Neural progenitor cell (in vitro differentiated cells): ENCODE measurements around the gene SLC16A2.

ENCODE experiments used
- EZH2phosphoT487 ChIP-seq: fragments of 200-600 bp; sonication (generic); IDR thresholded peaks from 2 replicates; pipeline ENCODE4 v1.6.1; 2017; ENCODE audit warnings: antibody characterized with exemption
- TF ChIP-seq, protein P1 (sequence below): fragments of 200-600 bp; sonication (generic); IDR thresholded peaks from 2 replicates; pipeline ENCODE4 v1.5.1; 2017; ENCODE audit warnings: antibody characterized with exemption, mild to moderate bottlenecking

DNA sequence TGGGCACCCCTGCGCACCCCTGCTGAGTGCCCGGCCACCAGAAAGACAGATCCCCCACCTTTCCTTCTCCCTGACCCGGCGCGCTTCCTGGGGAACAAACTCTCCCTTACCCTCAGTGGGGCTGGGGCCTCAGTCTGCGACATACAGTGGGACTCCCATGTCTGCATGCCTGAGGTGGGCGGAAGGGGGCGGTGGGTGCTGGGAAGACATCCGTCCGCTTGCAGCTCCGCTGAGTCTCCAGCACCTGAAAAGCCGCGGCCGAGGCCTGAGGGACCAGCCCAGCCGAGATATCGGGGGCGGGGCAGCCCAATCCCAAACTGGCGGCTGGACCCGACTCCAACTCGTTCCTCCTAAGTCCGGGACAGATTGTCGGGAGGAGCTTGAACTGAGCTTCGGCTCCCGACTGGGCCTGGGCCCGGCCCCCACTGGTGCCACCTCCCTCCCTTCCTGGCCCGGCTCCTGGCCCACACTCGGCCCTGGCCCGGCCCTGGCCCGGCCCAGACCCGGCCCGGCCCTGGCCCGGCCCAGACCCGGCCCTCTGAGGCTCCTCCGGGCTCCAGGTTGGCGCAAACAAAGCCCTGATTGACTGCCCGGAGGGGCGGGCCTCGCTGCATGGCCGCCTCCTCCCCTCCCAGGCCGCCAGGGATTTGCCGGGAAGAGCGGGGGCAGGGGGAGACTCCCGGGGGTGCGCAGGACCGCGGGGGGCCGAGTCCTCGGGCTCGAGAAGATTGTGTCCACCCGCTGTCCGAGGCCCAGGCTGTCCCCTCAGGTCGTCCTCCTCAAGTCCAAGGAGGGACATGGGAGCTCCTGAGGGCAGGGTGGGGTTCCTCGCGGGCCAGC is 877 bp upstream of the SLC16A2 start:
- TF ChIP-seq, protein P1, sequence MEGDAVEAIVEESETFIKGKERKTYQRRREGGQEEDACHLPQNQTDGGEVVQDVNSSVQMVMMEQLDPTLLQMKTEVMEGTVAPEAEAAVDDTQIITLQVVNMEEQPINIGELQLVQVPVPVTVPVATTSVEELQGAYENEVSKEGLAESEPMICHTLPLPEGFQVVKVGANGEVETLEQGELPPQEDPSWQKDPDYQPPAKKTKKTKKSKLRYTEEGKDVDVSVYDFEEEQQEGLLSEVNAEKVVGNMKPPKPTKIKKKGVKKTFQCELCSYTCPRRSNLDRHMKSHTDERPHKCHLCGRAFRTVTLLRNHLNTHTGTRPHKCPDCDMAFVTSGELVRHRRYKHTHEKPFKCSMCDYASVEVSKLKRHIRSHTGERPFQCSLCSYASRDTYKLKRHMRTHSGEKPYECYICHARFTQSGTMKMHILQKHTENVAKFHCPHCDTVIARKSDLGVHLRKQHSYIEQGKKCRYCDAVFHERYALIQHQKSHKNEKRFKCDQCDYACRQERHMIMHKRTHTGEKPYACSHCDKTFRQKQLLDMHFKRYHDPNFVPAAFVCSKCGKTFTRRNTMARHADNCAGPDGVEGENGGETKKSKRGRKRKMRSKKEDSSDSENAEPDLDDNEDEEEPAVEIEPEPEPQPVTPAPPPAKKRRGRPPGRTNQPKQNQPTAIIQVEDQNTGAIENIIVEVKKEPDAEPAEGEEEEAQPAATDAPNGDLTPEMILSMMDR, result peak; percentile 7
- no peak for TF ChIP-seq EZH2phosphoT487
